HG03432 (cell line): ENCODE measurements around the gene FAM222B.

Experiments used
- ATAC-seq: cut with Tn5 transposase; IDR thresholded peaks from one replicate; pipeline ENCODE4 v1.9.1; 2021; ENCODE audit warnings: mild to moderate bottlenecking, moderate library complexity; ENCODE audit not compliant: unreplicated experiment

The FAM222B gene

DNA sequence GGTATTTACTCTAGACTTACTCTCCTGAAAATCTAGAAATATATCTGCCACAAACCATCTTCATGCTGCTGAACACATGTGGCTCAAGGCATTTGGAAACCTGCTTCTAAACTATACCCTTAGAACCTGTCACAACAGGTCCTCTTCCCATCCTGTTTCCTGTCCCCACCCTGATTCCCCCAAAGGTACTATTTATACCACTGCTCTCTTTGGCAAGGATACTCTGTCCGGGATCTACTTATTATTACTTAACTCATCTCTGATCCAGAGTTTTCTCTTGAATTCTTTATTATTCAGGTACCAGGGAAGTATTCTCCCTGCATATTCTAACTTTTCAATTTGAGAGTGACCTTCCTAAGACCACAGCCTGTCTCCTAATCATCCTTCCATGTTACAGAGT is 65.4 kb downstream of the FAM222B start:
- ATAC-seq: no peak

GRCh38 chr17:28774206-28774605 is 68.4 kb downstream of the FAM222B start:
- ATAC-seq: no peak

GRCh38 chr17:28773736-28774135 is 68.9 kb downstream of the FAM222B start:
- no peak for ATAC-seq

- no peak for ATAC-seq
Measured at GRCh38 chr17:28765038-28765437, 77.6 kb downstream of the FAM222B start.

DNA sequence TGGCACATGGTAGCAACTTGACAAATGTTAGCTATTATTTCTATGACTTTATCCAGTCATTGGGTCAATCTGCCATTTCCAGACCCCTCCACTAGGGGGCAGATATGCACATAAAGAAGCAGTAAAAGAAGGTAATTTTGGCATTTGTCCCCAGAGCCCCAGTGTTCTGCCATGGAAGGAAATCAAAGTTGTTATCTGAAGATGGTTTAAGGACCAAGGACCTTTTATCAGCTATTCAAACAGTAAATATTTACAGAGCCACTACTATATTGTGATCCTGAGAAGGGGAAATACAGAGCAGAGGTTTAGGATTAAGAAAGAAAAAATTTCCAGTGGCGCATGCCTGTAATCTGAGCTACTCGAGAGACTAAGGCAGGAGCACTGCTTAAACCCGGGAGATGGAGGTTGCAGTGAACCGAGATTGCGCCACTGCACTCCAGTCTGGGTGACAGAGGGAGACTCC is 78.8 kb downstream of the FAM222B start:
- ATAC-seq: no peak

GRCh38 chr17:28763137-28763799 is 79.3 kb downstream of the FAM222B start:
- ATAC-seq: peak; percentile 60

GRCh38 chr17:28760601-28761562 is 81.7 kb downstream of the FAM222B start:
- no peak for ATAC-seq

DNA sequence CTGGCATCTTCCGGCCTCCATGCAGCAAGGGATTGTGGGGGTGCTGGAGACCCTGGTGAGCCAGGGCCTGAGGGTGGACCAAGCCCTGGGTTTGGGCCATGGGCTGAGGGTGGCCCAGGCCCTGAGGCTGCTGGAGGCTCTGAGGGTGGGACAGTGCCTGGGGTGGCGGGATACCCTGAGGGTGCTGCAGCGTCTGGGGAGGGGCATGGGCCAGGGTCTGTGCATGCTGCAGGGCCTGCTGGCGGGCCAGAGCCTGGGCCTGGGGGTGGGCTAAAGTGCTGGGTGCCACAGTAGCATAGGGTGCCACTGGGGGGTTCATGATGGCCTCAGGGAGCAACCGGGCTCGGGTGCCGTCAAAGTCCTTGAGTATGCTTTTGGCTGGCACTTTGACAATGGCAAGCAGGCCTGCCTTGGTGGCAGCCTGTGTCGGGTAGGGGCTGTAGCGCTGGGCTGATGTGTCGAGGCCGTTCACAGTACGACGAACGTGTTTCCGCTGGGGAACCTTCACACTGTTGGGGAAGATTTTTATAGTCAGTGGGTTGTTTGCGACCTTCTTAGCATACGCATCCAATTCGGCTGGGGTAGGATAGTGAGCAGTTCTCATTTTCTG is 83.2 kb downstream of the FAM222B start:
- ATAC-seq: no peak

DNA sequence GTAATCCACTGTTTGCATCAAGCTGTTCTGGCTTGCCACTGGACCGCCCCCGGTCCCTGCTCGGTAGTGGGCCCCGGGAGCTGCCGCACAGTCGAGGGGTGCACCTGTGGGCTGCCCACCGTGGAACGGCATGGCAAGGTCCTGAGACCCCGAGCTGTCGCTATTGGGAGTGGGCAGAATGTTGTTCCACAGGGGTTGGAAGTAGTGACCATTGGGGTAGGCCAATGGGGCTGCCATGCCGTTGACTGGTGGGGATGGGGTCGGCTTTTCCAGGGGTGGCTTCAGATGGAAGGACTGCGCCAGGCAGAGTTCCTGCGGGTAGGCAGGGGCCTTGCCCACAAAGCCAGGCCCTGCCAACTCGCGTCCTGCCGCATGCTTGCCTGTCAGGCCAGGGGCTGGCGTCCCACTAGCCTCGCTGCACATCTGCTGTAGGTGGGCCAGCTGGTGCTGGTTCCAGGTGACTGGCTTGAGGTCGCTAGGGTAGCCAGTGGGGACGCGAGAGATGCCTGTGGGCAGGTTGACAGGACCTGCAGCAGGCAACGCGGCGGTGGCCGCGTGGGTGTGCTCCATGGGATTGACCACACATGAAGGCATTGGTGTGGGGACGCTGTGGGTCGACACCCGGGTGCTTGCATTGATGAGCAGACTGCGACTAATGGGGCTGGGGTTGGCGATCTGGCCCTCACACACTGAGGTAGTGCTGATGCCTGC is 84.0 kb downstream of the FAM222B start:
- no peak for ATAC-seq

DNA sequence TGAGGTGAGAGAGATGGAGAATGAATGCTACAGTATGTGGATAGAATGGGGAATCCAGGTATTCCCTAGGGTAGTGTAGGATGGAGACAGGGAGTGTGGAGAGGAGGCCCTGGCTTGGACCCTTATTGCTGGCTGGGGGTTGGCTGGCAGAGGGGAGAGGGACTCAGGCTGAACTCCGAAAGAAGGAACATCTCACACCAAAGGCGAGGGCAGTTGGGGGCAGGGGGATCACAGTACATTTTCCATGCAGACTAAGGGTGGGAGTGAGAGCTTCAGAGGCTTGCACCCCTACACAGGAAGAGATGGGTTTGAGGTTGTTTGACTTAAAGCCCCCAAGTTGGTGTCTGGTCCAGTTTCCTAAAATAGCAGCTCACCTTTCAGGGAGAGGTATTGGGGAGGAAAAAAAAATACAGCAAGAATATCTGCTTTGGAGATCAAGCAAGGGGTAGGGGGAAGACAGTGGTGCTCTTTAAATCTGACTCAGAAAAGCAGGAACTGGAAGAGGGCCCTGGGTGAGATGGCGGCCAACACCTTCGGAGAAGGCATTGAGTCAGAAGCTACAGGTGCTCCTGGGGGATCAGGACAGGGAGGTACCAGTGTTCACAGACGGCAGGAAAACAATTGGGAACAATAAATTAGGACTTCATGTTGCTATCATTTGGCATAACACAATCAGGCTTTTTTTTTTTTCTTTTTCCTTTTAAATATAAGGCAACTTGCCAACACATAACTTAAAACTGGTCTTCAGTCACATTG is 86.4 kb downstream of the FAM222B start:
- no peak for ATAC-seq

GRCh38 chr17:28755486-28755885 is 87.1 kb downstream of the FAM222B start:
- ATAC-seq: no peak

DNA sequence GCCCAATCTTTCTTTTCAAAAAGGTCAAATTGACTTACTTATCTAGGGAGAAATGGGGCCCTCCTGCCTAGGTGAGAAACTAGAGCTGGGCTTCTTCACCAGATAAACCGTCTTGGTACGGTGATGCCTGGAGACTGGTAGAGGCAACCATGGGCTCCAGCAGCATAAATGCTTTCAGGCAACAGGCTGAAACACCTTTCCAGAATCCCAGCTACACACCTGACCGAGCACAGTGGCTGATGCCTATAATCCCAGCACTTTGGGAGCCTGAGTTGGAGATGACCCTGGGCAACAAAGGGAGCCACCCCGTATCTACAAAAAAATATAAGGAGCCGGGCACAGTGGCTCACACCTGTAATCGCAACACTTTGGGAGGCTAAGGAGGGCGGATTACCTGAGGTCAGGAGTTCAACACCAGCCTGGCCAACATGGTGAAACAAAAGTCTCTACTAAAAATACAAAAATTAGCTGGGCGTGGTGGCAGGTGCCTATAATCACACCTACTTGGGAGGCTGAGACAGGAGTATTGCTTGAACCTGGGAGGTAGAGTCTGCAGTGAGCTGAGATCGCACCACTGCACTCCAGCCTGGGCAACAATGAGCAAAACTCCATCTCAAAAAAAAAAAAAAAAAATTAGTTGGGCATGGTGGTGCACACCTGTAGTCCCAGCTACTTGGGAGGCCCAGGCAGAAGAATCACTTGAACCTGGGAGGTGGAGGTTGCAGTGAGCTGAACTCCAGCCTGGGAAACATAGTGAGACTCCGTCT is 90.8 kb downstream of the FAM222B start:
- ATAC-seq: no peak

DNA sequence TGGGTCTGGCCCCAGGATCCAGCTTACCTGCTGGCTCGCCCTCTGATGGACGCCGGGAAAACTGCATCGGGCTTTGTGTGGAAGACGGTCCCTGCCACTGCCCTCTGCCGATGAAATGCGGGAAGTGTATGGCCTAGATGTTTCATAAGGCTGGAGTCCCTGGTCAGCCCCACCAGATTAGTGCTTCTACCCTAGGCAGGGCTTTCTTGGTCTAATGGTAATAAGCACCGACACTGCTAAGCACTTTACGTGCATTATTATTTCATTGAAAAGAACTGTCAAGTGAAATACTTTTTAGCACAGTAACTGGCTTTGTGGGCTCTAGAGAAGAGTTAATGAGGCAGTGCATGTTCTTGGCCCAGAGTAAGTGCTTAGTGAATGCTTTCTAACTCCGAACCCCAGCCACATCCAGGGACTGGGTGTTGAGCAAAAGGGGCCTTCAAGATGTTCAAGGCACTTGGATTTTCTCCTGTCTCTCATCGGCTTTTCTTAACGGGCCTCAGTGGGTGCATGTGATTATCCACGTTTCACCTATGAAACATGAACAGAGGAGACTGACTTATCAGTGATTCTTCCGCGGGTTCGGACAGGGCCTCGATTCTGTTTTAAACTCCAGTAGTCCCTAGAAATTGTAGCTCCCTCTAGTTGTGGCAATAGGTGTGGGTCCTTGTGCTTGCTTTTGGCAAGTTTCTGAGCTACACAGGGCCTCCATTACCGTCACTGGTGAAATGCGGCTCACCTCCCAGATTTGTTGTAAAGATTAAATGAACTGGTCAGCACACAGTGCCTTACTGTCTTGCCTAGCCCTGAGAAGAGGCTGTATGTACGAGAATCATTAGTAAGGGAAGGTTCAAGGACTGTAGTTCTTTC is 92.2 kb downstream of the FAM222B start:
- peak; percentile 61 for ATAC-seq

DNA sequence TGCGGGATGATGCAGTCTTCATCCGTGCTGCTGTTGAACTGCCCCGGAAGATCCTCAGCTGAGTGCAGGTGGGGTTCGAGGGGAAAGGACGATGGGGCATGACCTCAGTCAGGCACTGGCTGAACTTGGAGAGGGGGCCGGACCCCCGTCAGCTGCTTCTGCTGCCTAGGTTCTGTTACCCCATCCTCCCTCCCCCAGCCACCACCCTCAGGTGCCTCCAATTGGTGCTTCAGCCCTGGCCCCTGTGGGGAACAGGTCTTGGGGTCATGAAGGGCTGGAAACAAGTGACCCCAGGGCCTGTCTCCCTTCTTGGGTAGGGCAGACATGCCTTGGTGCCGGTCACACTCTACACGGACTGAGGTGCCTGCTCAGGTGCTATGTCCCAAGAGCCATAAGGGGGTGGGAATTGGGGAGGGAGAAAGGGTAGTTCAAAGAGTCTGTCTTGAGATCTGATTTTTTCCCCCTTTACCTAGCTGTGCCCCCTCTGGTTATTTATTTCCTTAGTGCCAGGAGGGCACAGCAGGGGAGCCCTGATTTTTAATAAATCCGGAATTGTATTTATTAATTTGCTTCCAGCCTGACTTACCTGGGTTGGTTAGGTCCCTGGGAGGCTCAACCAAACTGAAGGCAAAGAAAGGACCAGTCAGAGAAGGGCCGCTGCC is 92.9 kb downstream of the FAM222B start:
- no peak for ATAC-seq

DNA sequence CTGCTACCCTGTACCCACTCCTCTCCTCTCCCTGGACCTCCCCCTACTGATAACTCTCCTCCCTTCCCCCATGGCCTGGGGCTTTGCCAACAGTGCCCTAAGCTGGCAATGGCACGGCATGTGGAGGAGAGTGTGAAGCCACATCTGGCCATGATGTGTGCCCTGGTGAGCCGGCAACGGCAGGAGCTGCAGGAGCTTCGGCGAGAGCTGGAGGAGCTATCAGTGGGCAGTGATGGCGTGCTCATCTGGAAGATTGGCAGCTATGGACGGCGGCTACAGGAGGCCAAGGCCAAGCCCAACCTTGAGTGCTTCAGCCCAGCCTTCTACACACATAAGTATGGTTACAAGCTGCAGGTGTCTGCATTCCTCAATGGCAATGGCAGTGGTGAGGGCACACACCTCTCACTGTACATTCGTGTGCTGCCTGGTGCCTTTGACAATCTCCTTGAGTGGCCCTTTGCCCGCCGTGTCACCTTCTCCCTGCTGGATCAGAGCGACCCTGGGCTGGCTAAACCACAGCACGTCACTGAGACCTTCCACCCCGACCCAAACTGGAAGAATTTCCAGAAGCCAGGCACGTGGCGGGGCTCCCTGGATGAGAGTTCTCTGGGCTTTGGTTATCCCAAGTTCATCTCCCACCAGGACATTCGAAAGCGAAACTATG is 93.6 kb downstream of the FAM222B start:
- no peak for ATAC-seq

- ATAC-seq: no peak
Measured at GRCh38 chr17:28747801-28748750, 94.5 kb downstream of the FAM222B start.
